Panc1 (cell line): ENCODE data around the gene EPYC.

Experiments used
- CTCF ChIP-seq: fragments of 450-650 bp; IDR thresholded peaks from 2 replicates; pipeline ENCODE4 v1.5.1; 2017; ENCODE audit warnings: mild to moderate bottlenecking
- POLR2AphosphoS5 ChIP-seq: IDR thresholded peaks from 2 replicates; pipeline ENCODE4 v1.6.1; 2012; ENCODE audit warnings: mild to moderate bottlenecking, low read depth, low read length, moderate library complexity
- REST ChIP-seq, 2 experiments: IDR thresholded peaks; 2 replicates each; pipeline ENCODE4 v1.6.1; 2011 to 2012; ENCODE audit warnings: low read depth in 2 of 2, control low read depth in 1 of 2, low read length in 1 of 2, mild to moderate bottlenecking in 1 of 2, moderate library complexity in 1 of 2; ENCODE audit not compliant: insufficient read depth in 1 of 2
- SIN3A ChIP-seq: IDR thresholded peaks from 2 replicates; pipeline ENCODE4 v1.6.1; 2012; ENCODE audit warnings: low read depth, mild to moderate bottlenecking, low read length, moderate library complexity, borderline replicate concordance; ENCODE audit not compliant: insufficient read depth

GRCh38 chr12:90989686-90990111, 15.1 kb downstream of the EPYC start:
- TF ChIP-seq CTCF (no peak), REST (IDR thresholded peaks at IDR 0.05; ENCODE audit: insufficient read depth in 1 of 2, low read depth in 2 of 2, low read length in 1 of 2) (no peak), POLR2AphosphoS5 (no peak), SIN3A (no peak)
